Measurements from ENCODE around the gene PRKN.

DNA sequence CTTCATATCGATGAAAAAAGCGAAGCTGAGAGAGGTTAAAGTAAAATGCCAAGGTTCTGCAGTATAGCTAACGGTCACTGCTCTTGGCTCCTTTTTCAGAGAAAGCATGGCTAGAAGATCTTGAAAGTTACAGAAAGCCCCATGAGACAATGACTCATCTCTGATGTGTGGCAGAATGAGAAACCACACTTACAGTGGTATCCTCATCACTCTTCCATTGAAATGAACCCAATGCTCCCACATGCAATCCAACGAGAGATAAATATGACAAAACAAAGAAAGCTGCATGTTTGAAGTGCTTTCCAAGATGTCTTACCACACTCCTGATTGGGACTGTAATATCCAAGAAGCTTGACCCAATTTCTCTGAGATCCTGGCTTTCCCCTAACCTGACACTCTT, 694.9 kb downstream of the PRKN start:
- TF ChIP-seq, protein P1, sequence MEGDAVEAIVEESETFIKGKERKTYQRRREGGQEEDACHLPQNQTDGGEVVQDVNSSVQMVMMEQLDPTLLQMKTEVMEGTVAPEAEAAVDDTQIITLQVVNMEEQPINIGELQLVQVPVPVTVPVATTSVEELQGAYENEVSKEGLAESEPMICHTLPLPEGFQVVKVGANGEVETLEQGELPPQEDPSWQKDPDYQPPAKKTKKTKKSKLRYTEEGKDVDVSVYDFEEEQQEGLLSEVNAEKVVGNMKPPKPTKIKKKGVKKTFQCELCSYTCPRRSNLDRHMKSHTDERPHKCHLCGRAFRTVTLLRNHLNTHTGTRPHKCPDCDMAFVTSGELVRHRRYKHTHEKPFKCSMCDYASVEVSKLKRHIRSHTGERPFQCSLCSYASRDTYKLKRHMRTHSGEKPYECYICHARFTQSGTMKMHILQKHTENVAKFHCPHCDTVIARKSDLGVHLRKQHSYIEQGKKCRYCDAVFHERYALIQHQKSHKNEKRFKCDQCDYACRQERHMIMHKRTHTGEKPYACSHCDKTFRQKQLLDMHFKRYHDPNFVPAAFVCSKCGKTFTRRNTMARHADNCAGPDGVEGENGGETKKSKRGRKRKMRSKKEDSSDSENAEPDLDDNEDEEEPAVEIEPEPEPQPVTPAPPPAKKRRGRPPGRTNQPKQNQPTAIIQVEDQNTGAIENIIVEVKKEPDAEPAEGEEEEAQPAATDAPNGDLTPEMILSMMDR (IDR thresholded peaks at IDR 0.05; ENCODE audit: poor library complexity, severe bottlenecking): no peak
- no peak for TF ChIP-seq EP300 (conservative IDR thresholded peaks at IDR 0.05; ENCODE audit: poor library complexity, severe bottlenecking)
- TF ChIP-seq SMC3 (conservative IDR thresholded peaks at IDR 0.05; ENCODE audit: poor library complexity): no peak
- TF ChIP-seq, protein P2, sequence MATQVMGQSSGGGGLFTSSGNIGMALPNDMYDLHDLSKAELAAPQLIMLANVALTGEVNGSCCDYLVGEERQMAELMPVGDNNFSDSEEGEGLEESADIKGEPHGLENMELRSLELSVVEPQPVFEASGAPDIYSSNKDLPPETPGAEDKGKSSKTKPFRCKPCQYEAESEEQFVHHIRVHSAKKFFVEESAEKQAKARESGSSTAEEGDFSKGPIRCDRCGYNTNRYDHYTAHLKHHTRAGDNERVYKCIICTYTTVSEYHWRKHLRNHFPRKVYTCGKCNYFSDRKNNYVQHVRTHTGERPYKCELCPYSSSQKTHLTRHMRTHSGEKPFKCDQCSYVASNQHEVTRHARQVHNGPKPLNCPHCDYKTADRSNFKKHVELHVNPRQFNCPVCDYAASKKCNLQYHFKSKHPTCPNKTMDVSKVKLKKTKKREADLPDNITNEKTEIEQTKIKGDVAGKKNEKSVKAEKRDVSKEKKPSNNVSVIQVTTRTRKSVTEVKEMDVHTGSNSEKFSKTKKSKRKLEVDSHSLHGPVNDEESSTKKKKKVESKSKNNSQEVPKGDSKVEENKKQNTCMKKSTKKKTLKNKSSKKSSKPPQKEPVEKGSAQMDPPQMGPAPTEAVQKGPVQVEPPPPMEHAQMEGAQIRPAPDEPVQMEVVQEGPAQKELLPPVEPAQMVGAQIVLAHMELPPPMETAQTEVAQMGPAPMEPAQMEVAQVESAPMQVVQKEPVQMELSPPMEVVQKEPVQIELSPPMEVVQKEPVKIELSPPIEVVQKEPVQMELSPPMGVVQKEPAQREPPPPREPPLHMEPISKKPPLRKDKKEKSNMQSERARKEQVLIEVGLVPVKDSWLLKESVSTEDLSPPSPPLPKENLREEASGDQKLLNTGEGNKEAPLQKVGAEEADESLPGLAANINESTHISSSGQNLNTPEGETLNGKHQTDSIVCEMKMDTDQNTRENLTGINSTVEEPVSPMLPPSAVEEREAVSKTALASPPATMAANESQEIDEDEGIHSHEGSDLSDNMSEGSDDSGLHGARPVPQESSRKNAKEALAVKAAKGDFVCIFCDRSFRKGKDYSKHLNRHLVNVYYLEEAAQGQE (IDR thresholded peaks at IDR 0.05; ENCODE audit: borderline replicate concordance): no peak
- TF ChIP-seq POLR2AphosphoS5 (IDR thresholded peaks at IDR 0.05): no peak

Data from neural cell (in vitro differentiated cells).